Neural crest cell (in vitro differentiated cells): Measurements from ENCODE around the gene HEXD. TPM values are rescaled to one million over a fixed set of nuclear protein-coding genes. Genes with fewer than 3 reads are reported as not detected.
A peak's percentile ranks its signal among the peaks of the same experiment; 100 is the strongest.

Source experiments
- DNase-seq: peaks from one replicate; pipeline ENCODE4 v3.0.0; 2021; ENCODE audit warnings: low read depth, mixed read lengths, low spot score
- H3K27ac Mint-ChIP-seq: one replicate; pipeline ENCODE4 v1.8.0; 2021; ENCODE audit warnings: mild to moderate bottlenecking, mixed read lengths; ENCODE audit not compliant: unreplicated experiment
- H3K27me3 Mint-ChIP-seq: 2 replicates; pipeline ENCODE4 v1.8.0; 2021; ENCODE audit warnings: low read depth, mild to moderate bottlenecking, mixed read lengths
- H3K36me3 Mint-ChIP-seq: 2 replicates; pipeline ENCODE4 v1.8.0; 2021; ENCODE audit warnings: low read depth, mild to moderate bottlenecking, mixed read lengths
- H3K4me1 Mint-ChIP-seq: 2 replicates; pipeline ENCODE4 v1.8.0; 2021; ENCODE audit warnings: mixed read lengths
- H3K4me3 Mint-ChIP-seq: one replicate; pipeline ENCODE4 v1.8.0; 2021; ENCODE audit warnings: mild to moderate bottlenecking, mixed read lengths
- H3K9me3 Mint-ChIP-seq: 2 replicates; pipeline ENCODE4 v1.8.0; 2021; ENCODE audit warnings: mixed read lengths
- CTCF ChIP-seq: fragments of 200-600 bp; sonication (generic); conservative IDR thresholded peaks from 2 replicates; pipeline ENCODE4 v1.5.0; 2021; ENCODE audit warnings: antibody characterized with exemption, mild to moderate bottlenecking
- total RNA-seq: library from RNA; stranded (reverse); gene quantifications from 2 replicates; pipeline ENCODE4 v1.2.1, GENCODE V29; 2021

The HEXD gene
- total RNA-seq, 1 donor from 2014 or later: 48.5 TPM

DNA sequence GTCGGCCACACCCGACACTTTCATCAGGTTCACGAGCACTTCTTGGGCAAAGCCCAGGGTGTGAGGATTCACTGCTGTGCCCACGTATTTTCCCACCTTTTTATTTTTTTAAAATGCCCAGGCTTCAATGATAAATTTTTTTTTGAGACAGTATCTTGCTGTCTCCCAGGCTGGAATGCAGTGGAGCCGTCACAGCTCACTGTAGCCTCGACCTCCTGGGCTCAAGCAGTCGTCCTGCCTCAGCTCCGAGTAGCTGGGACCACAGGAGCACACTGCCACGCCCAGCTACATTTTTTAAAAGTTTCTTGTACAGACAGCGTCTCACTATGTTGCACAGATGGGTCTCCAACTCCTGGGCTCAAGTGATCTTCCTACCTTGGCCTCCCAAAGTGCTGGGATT lies 28.8 kb upstream of the HEXD start:
- no peak overlapping the region for H3K4me3 Mint-ChIP-seq

GRCh38 chr17:82390015-82390859 lies 27.9 kb upstream of the HEXD start:
- peaks cover 2% of the 10 kb centered on the region for H3K27me3 Mint-ChIP-seq
- no peaks in the 10 kb centered on the region for H3K36me3 Mint-ChIP-seq
- no peak for DNase-seq
- no peak for TF ChIP-seq CTCF
- no peaks in the 10 kb centered on the region for H3K4me1 Mint-ChIP-seq
- H3K9me3 Mint-ChIP-seq: no peaks in the 10 kb centered on the region
- H3K4me3 Mint-ChIP-seq: no peak overlapping the region
- no peak overlapping the region for H3K27ac Mint-ChIP-seq

More for the DNA sequence above, 28.8 kb upstream of the HEXD start:
- Mint-ChIP-seq H3K36me3 (no peaks in the 10 kb centered on the region), H3K27ac (no peak overlapping the region), H3K4me1 (no peaks in the 10 kb centered on the region), H3K9me3 (no peaks in the 10 kb centered on the region), H3K27me3 (peaks cover 2% of the 10 kb centered on the region)
- TF ChIP-seq CTCF: no peak
- DNase-seq: no peak

- no peaks in the 10 kb centered on the region for H3K4me1 Mint-ChIP-seq
- no peak overlapping the region for H3K27ac Mint-ChIP-seq
- peaks cover 2% of the 10 kb centered on the region for H3K27me3 Mint-ChIP-seq
- H3K4me3 Mint-ChIP-seq: no peak overlapping the region
- no peaks in the 10 kb centered on the region for H3K36me3 Mint-ChIP-seq
- DNase-seq: no peak
- TF ChIP-seq CTCF: no peak
- no peaks in the 10 kb centered on the region for H3K9me3 Mint-ChIP-seq
These were observed 27.2 kb upstream of the HEXD start for GRCh38 chr17:82390860-82391435.

DNA sequence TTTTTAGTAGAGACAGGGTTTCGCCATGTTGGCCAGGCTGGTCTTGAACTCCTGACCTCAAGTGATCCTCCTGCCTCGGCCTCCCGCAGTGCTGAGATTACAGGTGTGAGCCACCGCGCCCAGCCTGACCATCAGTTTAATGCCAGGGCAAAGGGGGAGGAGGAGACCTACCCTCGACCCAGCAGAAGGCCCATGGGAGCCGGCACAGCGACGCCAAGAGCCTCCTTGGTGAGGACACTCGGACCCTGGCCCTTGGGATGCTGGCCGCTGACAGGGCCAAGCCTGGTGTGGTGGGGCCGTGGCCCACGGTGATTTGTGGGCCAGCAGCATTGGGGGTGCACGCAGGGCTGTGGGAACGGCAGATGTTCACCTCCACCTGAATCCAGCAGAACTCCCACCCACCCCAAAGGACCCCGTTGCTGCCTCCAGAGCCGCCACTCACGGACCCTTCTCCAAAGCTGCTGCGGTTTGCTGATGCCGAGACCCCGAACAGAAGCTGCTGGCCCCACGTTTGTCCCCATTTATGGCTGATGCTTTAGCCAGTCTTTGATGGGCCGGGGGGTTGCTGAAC lies 26.6 kb upstream of the HEXD start:
- Mint-ChIP-seq H3K4me3 (no peak overlapping the region), H3K27ac (no peak overlapping the region), H3K9me3 (no peaks in the 10 kb centered on the region), H3K27me3 (peaks cover 2% of the 10 kb centered on the region), H3K4me1 (no peaks in the 10 kb centered on the region), H3K36me3 (no peaks in the 10 kb centered on the region)
- TF ChIP-seq CTCF: no peak
- DNase-seq: no peak

DNA sequence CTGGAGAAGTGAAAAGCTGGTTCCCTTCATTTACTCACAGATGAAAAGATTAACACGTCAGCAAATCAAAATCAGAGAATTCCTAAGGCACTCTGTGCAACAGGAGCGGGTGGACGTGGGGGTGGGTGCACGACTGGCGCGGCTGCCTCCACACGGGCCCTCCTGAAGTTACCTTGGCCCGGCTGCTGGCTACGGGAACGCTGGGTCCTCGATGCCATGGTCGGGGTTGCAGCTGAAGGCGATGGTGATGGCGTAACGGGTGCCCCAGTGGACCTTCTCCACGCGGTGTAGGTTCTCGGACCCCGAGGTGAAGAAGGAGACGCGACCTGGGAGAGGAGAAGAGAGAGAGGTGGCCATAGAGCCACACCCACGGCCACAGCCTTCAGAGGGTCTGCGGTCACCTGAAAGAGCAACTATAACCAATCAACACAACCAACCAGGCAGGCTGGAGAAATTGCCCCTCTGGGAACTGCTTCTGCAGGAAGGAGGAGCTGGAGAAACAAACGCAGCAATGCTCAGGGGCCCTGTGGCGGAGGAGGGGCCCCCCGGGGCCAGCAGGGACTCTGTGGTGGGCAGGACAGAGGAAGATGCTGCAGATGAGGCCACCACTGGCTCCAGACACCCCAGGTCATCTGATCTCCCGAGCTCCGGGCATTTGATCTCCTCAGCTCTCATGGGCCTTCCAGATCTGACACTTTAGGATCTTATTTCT lies 25.8 kb upstream of the HEXD start:
- Mint-ChIP-seq H3K27ac (peak overlapping the region; percentile 37), H3K9me3 (no peaks in the 10 kb centered on the region), H3K36me3 (no peaks in the 10 kb centered on the region), H3K4me1 (no peaks in the 10 kb centered on the region), H3K27me3 (peaks cover 2% of the 10 kb centered on the region), H3K4me3 (no peak overlapping the region)
- TF ChIP-seq CTCF: no peak
- no peak for DNase-seq
